WTC11 (cell line): Measurements from ENCODE around the gene DNM1L. TPM values are rescaled to one million over a fixed set of nuclear protein-coding genes. Genes with fewer than 3 reads are reported as not detected.

ENCODE experiments used
- ATAC-seq: fragments of 200-7000 bp; cut with Tn5 transposase; 2 replicates; pipeline ENCODE4 v1.10.0; 2021; ENCODE audit warnings: mild to moderate bottlenecking, moderate library complexity
- CTCF ChIA-PET: fragments of 300-600 bp; sonication (Branson Sonifier 250); formaldehyde crosslinking; loops from one replicate; lab custom pipeline; 2021; ENCODE audit warnings: antibody characterized with exemption; lab: Charles Lee
- POLR2A ChIA-PET: fragments of 350-600 bp; sonication (Branson Sonifier 250); formaldehyde crosslinking; loops from one replicate; lab custom pipeline; 2021; ENCODE audit warnings: antibody characterized with exemption; lab: Charles Lee
- DNase-seq: peaks from one replicate; pipeline ENCODE4 v3.0.0; 2021; ENCODE audit warnings: low spot score
- H3K27ac Mint-ChIP-seq: 2 replicates; pipeline ENCODE4 v1.8.0; 2021; ENCODE audit warnings: mixed read lengths
- H3K27me3 Mint-ChIP-seq: 2 replicates; pipeline ENCODE4 v1.8.0; 2021; ENCODE audit warnings: low read depth, mild to moderate bottlenecking, moderate library complexity, mixed read lengths
- H3K36me3 Mint-ChIP-seq: 2 replicates; pipeline ENCODE4 v1.8.0; 2021; ENCODE audit warnings: mixed read lengths
- H3K4me1 Mint-ChIP-seq: 2 replicates; pipeline ENCODE4 v1.8.0; 2022; ENCODE audit warnings: mixed read lengths
- H3K4me3 Mint-ChIP-seq: 2 replicates; pipeline ENCODE4 v1.8.0; 2021; ENCODE audit warnings: mild to moderate bottlenecking, moderate library complexity, mixed read lengths
- H3K9me3 Mint-ChIP-seq: 2 replicates; pipeline ENCODE4 v1.8.0; 2021; ENCODE audit warnings: mixed read lengths
- CREB1 ChIP-seq: sonication (generic); formaldehyde crosslinking; IDR thresholded peaks from 2 replicates; pipeline ENCODE4 v1.8.0; 2023; ENCODE audit warnings: mild to moderate bottlenecking, missing genetic modification reagents
- GABPB1 ChIP-seq: sonication (generic); formaldehyde crosslinking; IDR thresholded peaks from 2 replicates; pipeline ENCODE4 v1.8.1; 2023; ENCODE audit warnings: mild to moderate bottlenecking, missing genetic modification reagents
- KAT7 ChIP-seq: sonication (generic); formaldehyde crosslinking; IDR thresholded peaks from 2 replicates; pipeline ENCODE4 v1.8.1; 2023; ENCODE audit warnings: missing genetic modification reagents, mild to moderate bottlenecking, borderline replicate concordance
- MXD4 ChIP-seq: fragments of 250-450 bp; sonication (Bioruptor Pico); IDR thresholded peaks from 2 replicates; pipeline ENCODE4 v1.8.0; 2021; ENCODE audit warnings: mild to moderate bottlenecking, moderate library complexity, borderline replicate concordance
- NFYB ChIP-seq: sonication (generic); formaldehyde crosslinking; conservative IDR thresholded peaks from 2 replicates; pipeline ENCODE4 v1.8.0; 2022; ENCODE audit warnings: low read depth, missing genetic modification reagents
- RELA ChIP-seq: sonication (generic); formaldehyde crosslinking; IDR thresholded peaks from 2 replicates; pipeline ENCODE4 v1.8.1; 2022; ENCODE audit warnings: missing genetic modification reagents, mild to moderate bottlenecking, borderline replicate concordance
- SMAD3 ChIP-seq: sonication (generic); formaldehyde crosslinking; IDR thresholded peaks from 2 replicates; pipeline ENCODE4 v1.8.0; 2022; ENCODE audit warnings: missing genetic modification reagents, mild to moderate bottlenecking, borderline replicate concordance
- SMAD4 ChIP-seq: sonication (generic); formaldehyde crosslinking; IDR thresholded peaks from 2 replicates; pipeline ENCODE4 v1.8.0; 2022; ENCODE audit warnings: mild to moderate bottlenecking, missing genetic modification reagents
- SP1 ChIP-seq: sonication (generic); formaldehyde crosslinking; conservative IDR thresholded peaks from 2 replicates; pipeline ENCODE4 v1.8.1; 2022; ENCODE audit warnings: missing genetic modification reagents
- TEAD4 ChIP-seq: sonication (generic); formaldehyde crosslinking; IDR thresholded peaks from 2 replicates; pipeline ENCODE4 v1.8.0; 2022; ENCODE audit warnings: mild to moderate bottlenecking, missing genetic modification reagents
- ZNF219 ChIP-seq: sonication (generic); formaldehyde crosslinking; IDR thresholded peaks from 2 replicates; pipeline ENCODE4 v1.8.0; 2023; ENCODE audit warnings: missing genetic modification reagents, mild to moderate bottlenecking, borderline replicate concordance
- ZNF263 ChIP-seq: sonication (generic); formaldehyde crosslinking; IDR thresholded peaks from 2 replicates; pipeline ENCODE4 v1.8.1; 2022; ENCODE audit warnings: low read depth, mild to moderate bottlenecking, moderate library complexity, missing genetic modification reagents
- total RNA-seq: library from RNA; stranded (reverse); gene quantifications from 3 replicates; pipeline ENCODE4 v1.2.3, GENCODE V29; 2021
- TF ChIP-seq, protein P1 (sequence below): sonication (generic); formaldehyde crosslinking; conservative IDR thresholded peaks from 2 replicates; pipeline ENCODE4 v1.8.1; 2023; ENCODE audit warnings: mild to moderate bottlenecking, low read depth, missing genetic modification reagents, moderate library complexity
- TF ChIP-seq, protein P2 (sequence below): fragments of 250-450 bp; sonication (Bioruptor Pico); conservative IDR thresholded peaks from 2 replicates; pipeline ENCODE4 v1.9.0; 2021; ENCODE audit warnings: mild to moderate bottlenecking
- TF ChIP-seq, protein P3 (sequence below): sonication (generic); formaldehyde crosslinking; IDR thresholded peaks from 2 replicates; pipeline ENCODE4 v1.8.1; 2022; ENCODE audit warnings: mild to moderate bottlenecking, missing genetic modification reagents, moderate library complexity, borderline replicate concordance
- TF ChIP-seq, protein P4 (sequence below): sonication (generic); formaldehyde crosslinking; IDR thresholded peaks from 2 replicates; pipeline ENCODE4 v1.8.0; 2022; ENCODE audit warnings: missing genetic modification reagents
- TF ChIP-seq, protein P5 (sequence below): fragments of 250-450 bp; sonication (Bioruptor Pico); IDR thresholded peaks from 2 replicates; pipeline ENCODE4 v1.9.0; 2021; ENCODE audit warnings: moderate library complexity, mild to moderate bottlenecking, inconsistent platforms, borderline replicate concordance

Gene DNM1L
- total RNA-seq, 1 experiment from 2014 or later = 74.3 TPM

DNA sequence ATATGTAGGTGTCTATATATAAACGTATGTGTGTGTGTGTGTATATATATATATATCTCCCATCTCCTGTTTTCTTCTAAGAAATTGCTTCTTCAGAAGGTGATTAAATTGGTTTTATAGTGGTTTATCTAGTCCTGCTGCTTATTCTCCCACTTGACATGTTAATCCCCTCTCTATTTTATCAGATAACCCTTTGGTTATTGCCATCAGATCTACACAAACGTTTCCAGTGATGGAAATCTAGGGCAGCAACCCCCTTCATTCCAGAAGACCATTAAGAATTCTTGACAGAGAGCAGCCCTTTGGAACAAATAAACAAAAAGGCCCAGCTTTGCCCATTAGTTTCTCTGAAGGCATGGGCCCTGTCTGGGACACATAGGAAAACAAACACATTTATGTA lies 110.8 kb downstream of the DNM1L start (continued):
- TF ChIP-seq, protein P1, sequence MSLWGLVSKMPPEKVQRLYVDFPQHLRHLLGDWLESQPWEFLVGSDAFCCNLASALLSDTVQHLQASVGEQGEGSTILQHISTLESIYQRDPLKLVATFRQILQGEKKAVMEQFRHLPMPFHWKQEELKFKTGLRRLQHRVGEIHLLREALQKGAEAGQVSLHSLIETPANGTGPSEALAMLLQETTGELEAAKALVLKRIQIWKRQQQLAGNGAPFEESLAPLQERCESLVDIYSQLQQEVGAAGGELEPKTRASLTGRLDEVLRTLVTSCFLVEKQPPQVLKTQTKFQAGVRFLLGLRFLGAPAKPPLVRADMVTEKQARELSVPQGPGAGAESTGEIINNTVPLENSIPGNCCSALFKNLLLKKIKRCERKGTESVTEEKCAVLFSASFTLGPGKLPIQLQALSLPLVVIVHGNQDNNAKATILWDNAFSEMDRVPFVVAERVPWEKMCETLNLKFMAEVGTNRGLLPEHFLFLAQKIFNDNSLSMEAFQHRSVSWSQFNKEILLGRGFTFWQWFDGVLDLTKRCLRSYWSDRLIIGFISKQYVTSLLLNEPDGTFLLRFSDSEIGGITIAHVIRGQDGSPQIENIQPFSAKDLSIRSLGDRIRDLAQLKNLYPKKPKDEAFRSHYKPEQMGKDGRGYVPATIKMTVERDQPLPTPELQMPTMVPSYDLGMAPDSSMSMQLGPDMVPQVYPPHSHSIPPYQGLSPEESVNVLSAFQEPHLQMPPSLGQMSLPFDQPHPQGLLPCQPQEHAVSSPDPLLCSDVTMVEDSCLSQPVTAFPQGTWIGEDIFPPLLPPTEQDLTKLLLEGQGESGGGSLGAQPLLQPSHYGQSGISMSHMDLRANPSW = no peak
- TF ChIP-seq RELA (CRISPR knock-in tag) (no peak), TEAD4 (CRISPR knock-in tag) (no peak), SMAD3 (CRISPR knock-in tag) (no peak), NFYB (CRISPR knock-in tag) (no peak)

DNA sequence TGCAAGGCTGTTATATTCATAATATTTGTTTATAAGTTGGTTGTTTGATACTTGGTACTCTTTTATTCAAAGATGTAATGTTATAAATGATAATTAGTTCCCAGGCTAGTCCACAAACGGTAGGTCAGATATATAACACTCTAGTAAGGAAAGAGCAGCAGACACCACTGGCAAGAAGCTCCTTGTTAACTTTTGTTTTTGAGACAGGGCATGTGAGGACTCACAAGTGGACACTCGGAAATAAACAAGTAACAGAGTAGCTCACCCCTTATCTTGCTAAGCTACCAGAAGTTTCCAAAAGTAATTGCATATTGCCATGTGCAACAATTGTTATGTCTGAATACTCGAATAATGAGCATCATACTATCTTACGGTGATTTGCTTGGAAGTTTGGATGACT lies 115.2 kb downstream of the DNM1L start:
- POLR2A ChIA-PET = no interaction called here
- H3K27ac Mint-ChIP-seq = no peak overlapping the region
- CTCF ChIA-PET = interaction anchor here (1.0 kb wide), 1 partner anchor 39 kb away, joined by 3 read pairs; no protein-coding TSS in a partner anchor
- H3K4me1 Mint-ChIP-seq = no peaks in the 10 kb centered on the region
- no peak overlapping the region for H3K4me3 Mint-ChIP-seq
- TF ChIP-seq, protein P2, sequence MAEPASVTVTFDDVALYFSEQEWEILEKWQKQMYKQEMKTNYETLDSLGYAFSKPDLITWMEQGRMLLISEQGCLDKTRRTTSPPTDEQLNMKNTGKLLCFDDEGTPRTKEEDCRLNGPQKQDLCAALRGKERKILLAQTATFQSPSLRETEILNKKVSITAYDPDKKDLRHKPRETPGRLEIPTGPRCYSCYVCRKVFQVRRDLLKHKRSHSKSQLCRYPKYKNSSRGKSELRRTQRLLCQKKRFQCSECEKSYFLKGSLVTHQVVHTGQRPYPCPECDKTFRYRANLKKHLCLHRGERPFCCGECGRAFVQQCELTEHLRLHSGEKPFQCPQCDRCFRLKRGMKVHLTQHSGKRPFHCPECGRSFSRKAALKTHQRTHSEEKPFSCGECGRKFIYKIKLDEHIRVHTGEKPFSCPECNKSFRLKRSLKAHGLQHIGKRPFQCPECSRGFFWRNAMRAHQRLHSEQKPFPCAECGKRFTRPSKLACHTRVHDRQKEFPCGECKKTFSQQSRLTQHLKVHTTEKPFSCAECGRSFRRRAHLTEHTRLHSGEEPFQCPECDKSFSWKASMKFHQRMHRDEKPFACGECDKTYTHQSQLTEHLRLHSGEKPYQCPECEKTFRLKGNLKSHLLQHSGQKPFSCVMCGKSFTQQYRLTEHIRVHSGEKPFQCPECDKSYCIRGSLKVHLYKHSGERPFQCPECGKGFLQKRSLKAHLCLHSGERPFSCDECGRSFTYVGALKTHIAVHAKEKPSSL = no peak
- TF ChIP-seq ZNF219 (no peak), SMAD3 (CRISPR knock-in tag) (no peak), CREB1 (CRISPR knock-in tag) (no peak), MXD4 (CRISPR knock-in tag) (no peak), GABPB1 (CRISPR knock-in tag) (no peak), SMAD4 (no peak), ZNF263 (CRISPR knock-in tag) (no peak), KAT7 (CRISPR knock-in tag) (no peak), SP1 (CRISPR knock-in tag) (no peak)
- TF ChIP-seq, protein P3, sequence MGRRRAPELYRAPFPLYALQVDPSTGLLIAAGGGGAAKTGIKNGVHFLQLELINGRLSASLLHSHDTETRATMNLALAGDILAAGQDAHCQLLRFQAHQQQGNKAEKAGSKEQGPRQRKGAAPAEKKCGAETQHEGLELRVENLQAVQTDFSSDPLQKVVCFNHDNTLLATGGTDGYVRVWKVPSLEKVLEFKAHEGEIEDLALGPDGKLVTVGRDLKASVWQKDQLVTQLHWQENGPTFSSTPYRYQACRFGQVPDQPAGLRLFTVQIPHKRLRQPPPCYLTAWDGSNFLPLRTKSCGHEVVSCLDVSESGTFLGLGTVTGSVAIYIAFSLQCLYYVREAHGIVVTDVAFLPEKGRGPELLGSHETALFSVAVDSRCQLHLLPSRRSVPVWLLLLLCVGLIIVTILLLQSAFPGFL (CRISPR knock-in tag) = no peak
- TF ChIP-seq, protein P4, sequence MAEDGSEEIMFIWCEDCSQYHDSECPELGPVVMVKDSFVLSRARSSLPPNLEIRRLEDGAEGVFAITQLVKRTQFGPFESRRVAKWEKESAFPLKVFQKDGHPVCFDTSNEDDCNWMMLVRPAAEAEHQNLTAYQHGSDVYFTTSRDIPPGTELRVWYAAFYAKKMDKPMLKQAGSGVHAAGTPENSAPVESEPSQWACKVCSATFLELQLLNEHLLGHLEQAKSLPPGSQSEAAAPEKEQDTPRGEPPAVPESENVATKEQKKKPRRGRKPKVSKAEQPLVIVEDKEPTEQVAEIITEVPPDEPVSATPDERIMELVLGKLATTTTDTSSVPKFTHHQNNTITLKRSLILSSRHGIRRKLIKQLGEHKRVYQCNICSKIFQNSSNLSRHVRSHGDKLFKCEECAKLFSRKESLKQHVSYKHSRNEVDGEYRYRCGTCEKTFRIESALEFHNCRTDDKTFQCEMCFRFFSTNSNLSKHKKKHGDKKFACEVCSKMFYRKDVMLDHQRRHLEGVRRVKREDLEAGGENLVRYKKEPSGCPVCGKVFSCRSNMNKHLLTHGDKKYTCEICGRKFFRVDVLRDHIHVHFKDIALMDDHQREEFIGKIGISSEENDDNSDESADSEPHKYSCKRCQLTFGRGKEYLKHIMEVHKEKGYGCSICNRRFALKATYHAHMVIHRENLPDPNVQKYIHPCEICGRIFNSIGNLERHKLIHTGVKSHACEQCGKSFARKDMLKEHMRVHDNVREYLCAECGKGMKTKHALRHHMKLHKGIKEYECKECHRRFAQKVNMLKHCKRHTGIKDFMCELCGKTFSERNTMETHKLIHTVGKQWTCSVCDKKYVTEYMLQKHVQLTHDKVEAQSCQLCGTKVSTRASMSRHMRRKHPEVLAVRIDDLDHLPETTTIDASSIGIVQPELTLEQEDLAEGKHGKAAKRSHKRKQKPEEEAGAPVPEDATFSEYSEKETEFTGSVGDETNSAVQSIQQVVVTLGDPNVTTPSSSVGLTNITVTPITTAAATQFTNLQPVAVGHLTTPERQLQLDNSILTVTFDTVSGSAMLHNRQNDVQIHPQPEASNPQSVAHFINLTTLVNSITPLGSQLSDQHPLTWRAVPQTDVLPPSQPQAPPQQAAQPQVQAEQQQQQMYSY = no peak
- TF ChIP-seq, protein P5, sequence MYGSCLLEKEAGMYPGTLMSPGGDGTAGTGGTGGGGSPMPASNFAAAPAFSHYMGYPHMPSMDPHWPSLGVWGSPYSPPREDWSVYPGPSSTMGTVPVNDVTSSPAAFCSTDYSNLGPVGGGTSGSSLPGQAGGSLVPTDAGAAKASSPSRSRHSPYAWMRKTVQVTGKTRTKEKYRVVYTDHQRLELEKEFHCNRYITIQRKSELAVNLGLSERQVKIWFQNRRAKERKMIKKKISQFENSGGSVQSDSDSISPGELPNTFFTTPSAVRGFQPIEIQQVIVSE = no peak
- TF ChIP-seq, all 79 proteins: peak for 0
- peaks cover 26% of the 10 kb centered on the region for H3K36me3 Mint-ChIP-seq
- ATAC-seq (no peak), DNase-seq (no peak)
- peaks cover 9% of the 10 kb centered on the region for H3K9me3 Mint-ChIP-seq
- H3K27me3 Mint-ChIP-seq = no peaks in the 10 kb centered on the region

Other genes with a start within 250 kb of the DNM1L start
- 36.6 to 41.4 TPM (median 38.6 TPM) in 3 replicates for gene YARS2, start 76.6 kb downstream of the DNM1L start, total RNA-seq
- 21.7 to 22.0 TPM (median 21.9 TPM) in 3 replicates for gene PKP2, start 217.5 kb downstream of the DNM1L start, total RNA-seq